HUDEP-2 (cell line): ENCODE measurements around the gene PEX10.

Source experiments
- DNase-seq, 76 experiments: peaks; one replicate each; lab custom pipeline; 2025; ENCODE audit not compliant: unreplicated experiment in 76 of 76; lab: John Stamatoyannopoulos, UW

PEX10 gene

GRCh38 chr1:2391041-2391930 lies 21.1 kb downstream of the PEX10 start, which contains the start of the genes MORN1 and RER1:
Gene MORN1, minus strand, starts transcription at chr1:2391554. Its CDS starts 21 bp downstream, at chr1:2391533.
Gene RER1, plus strand, starts transcription at chr1:2391841. Its CDS starts 3,950 bp downstream, at chr1:2395791.
- peak in 75 of 76 experiments; percentile 52 to 99 (median 98) for DNase-seq

- DNase-seq: no peak
Measured at GRCh38 chr1:2389644-2390043, 22.7 kb downstream of the PEX10 start.

GRCh38 chr1:2388004-2388913 lies 24.1 kb downstream of the PEX10 start:
- no peak for DNase-seq

GRCh38 chr1:2386636-2387611 lies 25.4 kb downstream of the PEX10 start:
- no peak for DNase-seq

GRCh38 chr1:2385606-2386280 lies 26.6 kb downstream of the PEX10 start:
- DNase-seq: no peak

- DNase-seq: no peak
Measured at GRCh38 chr1:2384941-2385481, 27.4 kb downstream of the PEX10 start.

GRCh38 chr1:2384130-2384860 lies 28.1 kb downstream of the PEX10 start:
- DNase-seq: no peak

GRCh38 chr1:2383576-2383975 lies 28.8 kb downstream of the PEX10 start:
- no peak for DNase-seq

- peak in 21 of 76 experiments; percentile 4 to 47 (median 16) for DNase-seq
Measured at GRCh38 chr1:2382621-2383361, 29.6 kb downstream of the PEX10 start.

- DNase-seq: peak in 63 of 76 experiments; percentile 11 to 78 (median 56)
Measured at GRCh38 chr1:2381741-2382620, 30.4 kb downstream of the PEX10 start.

- DNase-seq: no peak
Measured at GRCh38 chr1:2380816-2381591, 31.4 kb downstream of the PEX10 start.

- no peak for DNase-seq
Measured at GRCh38 chr1:2379733-2380404, 32.5 kb downstream of the PEX10 start.

- no peak for DNase-seq
Measured at GRCh38 chr1:2378956-2379732, 33.2 kb downstream of the PEX10 start.

GRCh38 chr1:2378441-2378851 lies 33.9 kb downstream of the PEX10 start:
- no peak for DNase-seq
